Esophagus muscularis mucosa (tissue), 4 donors: ENCODE results near the gene PLEKHM2. TPM values are rescaled to one million over a fixed set of nuclear protein-coding genes. Genes with fewer than 3 reads are reported as not detected.

ENCODE experiments used
- DNase-seq: peaks from one replicate; pipeline ENCODE4 v3.0.0-alpha.2; 2017; ENCODE audit errors: extremely low spot score
- H3K27ac ChIP-seq, 4 donors: fragments of 200-600 bp; sonication (generic); replicated peaks in 1 of 4; 1 replicate in 3 of 4; 2 replicates in 1 of 4; pipeline ENCODE4 v1.5.1; 2016 to 2019; ENCODE audit warnings: mild to moderate bottlenecking in 1 of 4
- H3K27me3 ChIP-seq, 4 donors: fragments of 200-600 bp; sonication (generic); one replicate each; pipeline versions ENCODE4 v1.5.1 to v1.6.0; 2016 to 2019
- H3K36me3 ChIP-seq, 4 donors: fragments of 200-600 bp; sonication (generic); one replicate each; pipeline ENCODE4 v1.5.1; 2016 to 2019
- H3K4me1 ChIP-seq, 4 donors: fragments of 200-600 bp; sonication (generic); one replicate each; pipeline ENCODE4 v1.5.1; 2016 to 2019
- H3K4me3 ChIP-seq, 4 donors: fragments of 200-600 bp; sonication (generic); 1 replicate in 2 of 4; 2 replicates in 2 of 4; pipeline ENCODE4 v1.5.1; 2016 to 2019; ENCODE audit warnings: mild to moderate bottlenecking in 4 of 4, moderate library complexity in 1 of 4
- H3K9me3 ChIP-seq, 4 donors: fragments of 200-600 bp; sonication (generic); 1 replicate in 3 of 4; 2 replicates in 1 of 4; pipeline ENCODE4 v1.5.1; 2016 to 2019
- CTCF ChIP-seq, 3 experiments: fragments of 200-600 bp in 2 of 3; fragments of 450-650 bp in 1 of 3; sonication (generic) in 2 of 3; IDR thresholded peaks; one replicate each; pipeline ENCODE4 v1.5.1; 2017 to 2019; ENCODE audit warnings: antibody characterized with exemption in 3 of 3, mild to moderate bottlenecking in 2 of 3, moderate library complexity in 1 of 3
- EP300 ChIP-seq: sonication (generic); formaldehyde crosslinking; IDR thresholded peaks from one replicate; pipeline ENCODE4 v1.6.1; 2017; ENCODE audit warnings: antibody characterized with exemption
- POLR2A ChIP-seq: fragments of 450-650 bp; IDR thresholded peaks from one replicate; pipeline ENCODE4 v1.6.1; 2017; ENCODE audit warnings: antibody characterized with exemption, moderate library complexity, mild to moderate bottlenecking, low read depth
- POLR2AphosphoS5 ChIP-seq, 2 donors: sonication (generic); formaldehyde crosslinking; IDR thresholded peaks; one replicate each; pipeline ENCODE4 v1.6.1; 2017; ENCODE audit warnings: antibody characterized with exemption in 2 of 2
- WGBS: methylation state at CpG from one replicate; pipeline ENCODE4 v1.1.5; 2018; 5-methylcytosine and 5-hydroxymethylcytosine counted together
- intact Hi-C: fragments of 100-400 bp; cut with DNase I; formaldehyde crosslinking; loops from one replicate; pipeline ENCODE4 v1.15.1; 2023
- total RNA-seq, 4 donors: library from RNA; depleted of rRNA; stranded (reverse); fragments of >200 nt; gene quantifications; one replicate each; pipeline versions ENCODE4 v1.1.0 to v1.2.1, GENCODE V29; 2016

The PLEKHM2 gene
- total RNA-seq, 4 donors from 2014 or later, result 44.4 to 68.2 (median 55.2) TPM

- no peak for DNase-seq
- no peak for TF ChIP-seq POLR2AphosphoS5 (IDR thresholded peaks at IDR 0.05)
- no peak for TF ChIP-seq CTCF (IDR thresholded peaks at IDR 0.05)
- TF ChIP-seq EP300, result no peak
- TF ChIP-seq POLR2A, result no peak
- Histone ChIP-seq H3K36me3 (no peaks in the 10 kb centered on the region), H3K4me3 (peak overlapping the region; percentile 69 to 96 (median 88)), H3K27me3 (no peaks in the 10 kb centered on the region), H3K4me1 (peaks cover 17 to 45% (median 36%) of the 10 kb centered on the region in 4 donors), H3K9me3 (no peaks in the 10 kb centered on the region), H3K27ac (peak overlapping the region; percentile 93 to 96 (median 94))
- WGBS, result 47% methylated on average over 13 of the region's 18 CpGs
- intact Hi-C loops, result no loop called here
These were observed 628 bp upstream of the PLEKHM2 start for GRCh38 chr1:15683345-15684039.

GRCh38 chr1:15684468-15685291 is 560 bp downstream of the PLEKHM2 start:
- TF ChIP-seq POLR2AphosphoS5 (IDR thresholded peaks at IDR 0.05) (peak in 1 of 2 donors; percentile 13), POLR2A (no peak), EP300 (no peak), CTCF (IDR thresholded peaks at IDR 0.05) (peak in 1 of 3 experiments; percentile 27)
- Histone ChIP-seq H3K4me1 (peaks cover 17 to 45% (median 36%) of the 10 kb centered on the region in 4 donors), H3K4me3 (peak overlapping the region; percentile 69 to 96 (median 88)), H3K27me3 (no peaks in the 10 kb centered on the region), H3K36me3 (peaks cover 0 to 4% (median 0%) of the 10 kb centered on the region in 4 donors), H3K27ac (peak overlapping the region; percentile 89 to 96 (median 94)), H3K9me3 (no peaks in the 10 kb centered on the region)
- WGBS, result 2% methylated on average over 5 of the region's 72 CpGs
- intact Hi-C loops, result loop anchor here (5.0 kb wide), 1 partner anchor 62 kb away; no protein-coding TSS in a partner anchor
- no peak for DNase-seq

GRCh38 chr1:15685820-15686219 is 1.7 kb downstream of the PLEKHM2 start:
- H3K4me3 ChIP-seq, result peak overlapping the region; percentile 69 to 96 (median 88)
- peaks cover 0 to 4% (median 2%) of the 10 kb centered on the region in 4 donors for H3K36me3 ChIP-seq
- H3K27ac ChIP-seq, result peak overlapping the region; percentile 89 to 96 (median 94)
- intact Hi-C loops, result loop anchor here (5.0 kb wide), 1 partner anchor 64 kb away; no protein-coding TSS in a partner anchor
- TF ChIP-seq EP300 (no peak), CTCF (IDR thresholded peaks at IDR 0.05) (no peak), POLR2A (no peak), POLR2AphosphoS5 (IDR thresholded peaks at IDR 0.05) (no peak)
- DNase-seq, result no peak
- peaks cover 19 to 53% (median 42%) of the 10 kb centered on the region in 4 donors for H3K4me1 ChIP-seq
- H3K27me3 ChIP-seq, result no peaks in the 10 kb centered on the region
- WGBS, result 55% methylated on average over 4 of the region's 4 CpGs
- no peaks in the 10 kb centered on the region for H3K9me3 ChIP-seq

GRCh38 chr1:15687446-15687845 is 3.3 kb downstream of the PLEKHM2 start:
- H3K9me3 ChIP-seq, result no peaks in the 10 kb centered on the region
- intact Hi-C loops, result loop anchor here (5.0 kb wide), 1 partner anchor 65 kb away; no protein-coding TSS in a partner anchor
- H3K27ac ChIP-seq, result no peak overlapping the region
- no peak for DNase-seq
- no peaks in the 10 kb centered on the region for H3K27me3 ChIP-seq
- H3K4me1 ChIP-seq, result peaks cover 32 to 69% (median 54%) of the 10 kb centered on the region in 4 donors
- H3K36me3 ChIP-seq, result peaks cover 0 to 4% (median 2%) of the 10 kb centered on the region in 4 donors
- no peak for TF ChIP-seq CTCF (IDR thresholded peaks at IDR 0.05)
- TF ChIP-seq EP300, result no peak
- no peak for TF ChIP-seq POLR2AphosphoS5 (IDR thresholded peaks at IDR 0.05)
- no peak for TF ChIP-seq POLR2A
- no peak overlapping the region for H3K4me3 ChIP-seq
- 72% methylated on average over 2 of the region's 2 CpGs for WGBS
